Posterior vena cava (tissue), 2 donors: ENCODE measurements around the gene MYBPC3. TPM values are rescaled to one million over a fixed set of nuclear protein-coding genes. Genes with fewer than 3 reads are reported as not detected.

Experiments
- DNase-seq: peaks from one replicate; pipeline ENCODE4 v3.0.0-alpha.2; 2020; ENCODE audit warnings: low spot score
- intact Hi-C, 2 donors: fragments of 100-400 bp; cut with DNase I; formaldehyde crosslinking; loops; one replicate each; pipeline versions ENCODE4 v1.14.1 to v1.14.2; 2022 to 2023
- long read RNA-seq, 2 donors: library from polyadenylated mRNA; unstranded; transcript quantifications; one replicate each; pipeline ENCODE4 v2.0.0, GENCODE V29; 2020 to 2021
- total RNA-seq, 2 donors: library from RNA; stranded (reverse); fragmentation: NEBNext Ultra II Directional; extraction: Animal tissue kit (Norgen Biotek cat#: 25700); gene quantifications; one replicate each; pipeline ENCODE4 v1.2.1, GENCODE V29; 2021
- donor health status: DM: yes; HTN: yes; CAD: no.
- donor health status: DM: yes; HTN: yes; CAD: no.

The MYBPC3 gene
- under 1 TPM; 0.19 to 0.37 TPM for total RNA-seq
- long read RNA-seq, donor 1, partial matches to known transcripts, result 1 of 1 reads
- long read RNA-seq, donor 1, other reads (novel, unspliced or antisense), result 0 of 1 reads
- long read RNA-seq, donor 2, result 0 reads

- intact Hi-C loops, result loop anchor here in 1 of 2 donors (10.0 kb wide), 1 partner anchor 178 kb away; the partner anchor contains the start of gene ARFGAP2
- DNase-seq, result no peak
Observed at GRCh38 chr11:47352556-47352955, at the start of gene MYBPC3. Gene MYBPC3, minus strand, starts transcription at chr11:47352702. Its CDS starts 55 bp downstream, at chr11:47352647.

DNA sequence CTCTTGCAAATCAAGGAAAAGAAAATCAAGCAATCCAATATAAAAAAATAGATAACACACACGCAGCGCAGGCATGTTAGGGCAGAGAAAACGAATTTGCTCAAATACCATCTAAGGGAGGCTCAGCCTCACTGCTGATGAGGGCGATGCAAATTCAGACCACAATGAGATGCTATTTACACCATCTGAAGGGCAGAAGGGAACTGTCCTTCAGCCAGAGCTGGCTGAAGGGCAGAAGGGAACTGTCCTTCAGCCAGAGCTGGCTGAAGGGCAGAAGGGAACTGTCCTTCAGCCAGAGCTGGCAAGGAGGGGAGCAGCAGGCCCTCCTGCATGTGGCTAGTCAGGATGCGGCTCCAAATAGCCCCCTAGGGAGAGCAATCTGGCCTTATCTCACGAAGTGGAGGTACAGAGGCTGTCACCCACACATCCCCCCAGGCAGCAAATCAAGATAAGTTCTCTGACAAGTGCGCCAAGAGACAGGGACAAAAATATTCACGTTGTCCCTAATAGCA is 48.3 kb upstream of the MYBPC3 start:
- intact Hi-C loops, result no loop called here

DNA sequence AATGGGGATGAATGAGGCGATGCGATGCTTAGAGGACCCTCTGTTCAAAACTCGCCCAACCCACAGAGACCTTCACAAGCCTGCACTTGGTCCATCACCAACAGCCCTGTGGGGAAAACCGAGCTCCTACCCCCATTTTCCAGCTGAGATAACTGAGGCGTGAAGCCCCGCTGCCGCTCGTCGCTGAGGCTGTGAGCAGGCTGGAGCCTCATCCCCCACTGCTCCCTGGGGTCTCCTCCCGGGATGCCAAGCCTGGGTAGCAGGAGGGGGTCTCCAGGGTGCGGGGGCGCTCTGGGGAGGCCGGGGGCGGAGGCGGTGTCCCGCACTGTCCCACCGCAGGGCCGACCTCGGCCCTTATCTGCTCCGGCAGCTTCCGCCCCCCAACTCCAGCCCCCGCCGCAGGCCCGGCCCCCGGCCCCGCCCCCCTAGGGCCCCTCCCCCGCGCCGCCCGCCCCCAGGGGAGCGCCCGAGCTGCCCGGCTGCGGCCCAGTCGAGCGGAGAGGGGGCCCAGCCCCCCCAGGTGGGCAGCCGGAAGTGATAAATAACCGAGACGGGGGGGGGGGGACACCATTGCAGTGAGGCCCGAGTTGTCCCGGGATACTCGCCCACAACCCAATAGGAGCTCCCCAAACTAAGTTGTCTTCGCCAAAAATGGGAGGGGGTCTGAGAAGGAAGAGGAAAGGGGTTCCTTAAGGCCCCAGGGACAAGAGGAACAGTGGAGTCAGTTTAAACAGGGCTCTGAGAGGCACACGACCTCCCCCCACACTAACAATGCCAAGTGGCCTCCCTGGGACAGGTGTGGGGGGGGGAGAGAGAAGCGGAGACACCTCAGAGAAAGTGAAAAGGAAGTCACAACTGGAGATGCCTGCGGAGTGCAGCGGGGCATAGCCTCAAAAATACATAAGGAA is 47.6 kb upstream of the MYBPC3 start:
- DNase-seq, result no peak
- intact Hi-C loops, result no loop called here

More for the DNA sequence above, 48.3 kb upstream of the MYBPC3 start:
- no peak for DNase-seq

DNA sequence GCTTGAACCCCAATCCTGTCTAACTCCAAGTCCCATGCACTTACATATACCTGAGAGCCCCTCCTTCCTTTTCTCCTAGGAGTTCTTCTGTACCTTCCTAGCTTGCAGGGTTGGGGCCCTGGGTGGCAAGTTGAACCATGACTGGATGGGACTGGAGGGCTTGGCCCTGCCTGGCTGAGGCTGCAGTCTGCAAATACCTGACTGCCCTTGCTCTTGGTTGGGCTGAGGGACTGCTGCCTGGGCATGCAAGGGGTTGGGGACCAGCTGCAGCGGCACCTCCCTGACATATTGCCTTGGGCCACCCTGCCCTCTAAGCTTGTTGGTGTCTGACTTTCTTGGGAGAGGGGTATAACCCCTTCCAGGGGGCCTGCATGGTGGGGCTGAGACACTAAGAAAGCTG is 46.0 kb upstream of the MYBPC3 start:
- no peak for DNase-seq
- intact Hi-C loops, result no loop called here

- no peak for DNase-seq
Observed at GRCh38 chr11:47398011-47398410, 45.5 kb upstream of the MYBPC3 start.

DNA sequence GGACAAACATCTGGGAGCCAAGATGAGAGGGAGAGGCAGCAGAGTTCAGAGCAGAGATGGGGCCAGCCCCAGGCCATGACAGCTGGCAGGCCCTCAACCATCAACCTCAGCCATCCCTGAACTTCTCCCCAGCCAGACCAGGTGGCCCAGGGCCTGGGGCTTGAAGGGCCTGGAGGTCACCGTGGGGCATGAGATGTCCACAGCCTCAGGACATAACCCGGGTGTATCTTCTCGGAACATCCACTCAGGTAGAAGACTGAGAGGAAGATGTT is 43.5 kb upstream of the MYBPC3 start:
- no peak for DNase-seq
- intact Hi-C loops, result no loop called here

More at GRCh38 chr11:47398011-47398410, 45.5 kb upstream of the MYBPC3 start:
- intact Hi-C loops, result no loop called here

- intact Hi-C loops, result no loop called here
- peak; percentile 76 for DNase-seq
Observed at GRCh38 chr11:47395223-47396048, 42.9 kb upstream of the MYBPC3 start.

DNA sequence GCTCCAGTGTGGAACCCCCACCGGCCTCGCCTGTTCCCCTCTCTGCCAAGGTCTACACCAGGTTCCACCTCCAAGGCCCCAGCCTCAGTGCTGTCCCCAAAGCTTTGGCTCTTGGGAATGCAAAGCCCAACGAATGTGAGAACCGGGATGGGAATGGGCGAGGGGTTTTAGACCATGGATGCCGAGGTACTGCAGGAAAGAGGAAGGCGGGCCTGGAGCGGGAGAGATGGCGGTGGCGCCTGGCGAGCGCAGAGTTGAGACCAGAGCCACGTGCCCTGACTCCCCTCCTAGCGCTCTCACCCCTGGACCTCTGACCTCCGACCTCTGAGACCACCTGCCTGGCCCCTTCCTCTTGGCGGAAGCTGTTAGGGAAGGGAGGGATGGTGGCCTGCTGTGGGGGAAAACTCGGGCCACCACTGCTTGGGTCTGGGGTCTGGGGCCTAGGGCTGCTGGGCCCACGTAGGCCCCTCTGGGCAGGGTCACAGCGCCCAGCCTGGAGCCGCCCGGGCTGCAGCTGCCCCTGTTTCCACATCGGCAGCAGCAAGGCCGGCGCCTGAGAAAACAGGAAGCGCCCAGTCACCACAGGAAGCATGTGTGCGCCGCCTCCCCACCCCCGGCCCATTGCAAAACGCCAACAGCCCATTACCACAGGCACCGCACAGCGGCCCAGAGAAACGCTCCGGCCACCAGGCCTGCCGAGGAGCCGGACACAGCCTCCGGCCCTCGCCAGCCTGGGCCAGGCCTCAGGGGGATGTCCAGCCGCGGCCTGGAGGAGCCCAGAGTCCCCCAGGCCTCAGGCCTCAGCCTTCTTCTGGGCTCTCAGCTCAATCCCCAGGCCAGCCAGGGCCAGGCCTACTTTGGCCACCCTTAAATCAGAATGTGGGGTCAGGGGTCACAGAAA is 42.1 kb upstream of the MYBPC3 start:
- intact Hi-C loops, result no loop called here
- peak; percentile 92 for DNase-seq

GRCh38 chr11:47394050-47394321 is 41.5 kb upstream of the MYBPC3 start:
- DNase-seq, result peak; percentile 82
- intact Hi-C loops, result no loop called here

DNA sequence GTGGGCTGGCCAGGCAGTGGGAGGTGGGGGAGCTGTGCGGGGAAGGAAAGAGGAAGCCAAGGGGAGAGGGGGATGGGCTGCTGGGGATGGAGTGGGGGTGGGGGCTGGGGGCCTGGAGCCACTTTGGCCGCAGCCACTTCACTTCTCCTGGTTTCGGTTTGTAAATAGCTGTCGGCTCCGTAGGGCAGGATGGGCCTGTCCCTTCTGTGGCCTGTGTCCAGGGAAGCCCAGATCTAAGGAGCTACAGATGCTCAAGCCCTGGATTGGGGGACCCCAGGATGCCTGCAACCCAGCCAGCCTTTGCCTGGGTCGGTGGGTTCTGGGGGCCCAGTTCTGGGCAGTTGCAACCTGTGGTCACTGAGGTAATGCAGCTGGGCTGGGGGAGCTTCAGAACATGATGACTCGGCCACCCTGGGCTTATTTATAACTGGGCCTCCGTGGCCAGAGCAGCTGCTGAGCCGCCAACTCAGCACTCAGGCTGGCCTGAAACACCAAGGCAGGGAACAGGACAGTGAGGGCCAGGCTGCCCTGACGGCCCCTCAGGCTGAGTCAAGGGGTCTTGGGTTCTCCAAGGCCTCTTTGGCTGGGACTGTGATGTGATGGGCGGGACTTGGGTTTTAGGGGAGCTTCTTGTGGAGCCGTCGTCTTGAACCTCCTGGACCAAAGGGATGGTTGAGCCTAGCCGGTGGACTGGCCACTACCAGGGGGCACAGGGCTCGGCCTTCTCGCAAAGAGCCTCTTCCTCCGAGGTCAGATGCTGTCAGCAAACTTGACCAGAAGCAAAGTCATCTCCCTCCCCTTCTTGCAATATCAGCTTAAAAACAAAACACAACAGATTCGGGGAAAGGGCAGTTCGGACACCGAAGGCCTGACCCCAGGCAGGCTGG is 40.9 kb upstream of the MYBPC3 start:
- DNase-seq, result peak; percentile 86
- intact Hi-C loops, result no loop called here

GRCh38 chr11:47392546-47393162 is 40.2 kb upstream of the MYBPC3 start:
- peak; percentile 66 for DNase-seq
- intact Hi-C loops, result no loop called here

DNA sequence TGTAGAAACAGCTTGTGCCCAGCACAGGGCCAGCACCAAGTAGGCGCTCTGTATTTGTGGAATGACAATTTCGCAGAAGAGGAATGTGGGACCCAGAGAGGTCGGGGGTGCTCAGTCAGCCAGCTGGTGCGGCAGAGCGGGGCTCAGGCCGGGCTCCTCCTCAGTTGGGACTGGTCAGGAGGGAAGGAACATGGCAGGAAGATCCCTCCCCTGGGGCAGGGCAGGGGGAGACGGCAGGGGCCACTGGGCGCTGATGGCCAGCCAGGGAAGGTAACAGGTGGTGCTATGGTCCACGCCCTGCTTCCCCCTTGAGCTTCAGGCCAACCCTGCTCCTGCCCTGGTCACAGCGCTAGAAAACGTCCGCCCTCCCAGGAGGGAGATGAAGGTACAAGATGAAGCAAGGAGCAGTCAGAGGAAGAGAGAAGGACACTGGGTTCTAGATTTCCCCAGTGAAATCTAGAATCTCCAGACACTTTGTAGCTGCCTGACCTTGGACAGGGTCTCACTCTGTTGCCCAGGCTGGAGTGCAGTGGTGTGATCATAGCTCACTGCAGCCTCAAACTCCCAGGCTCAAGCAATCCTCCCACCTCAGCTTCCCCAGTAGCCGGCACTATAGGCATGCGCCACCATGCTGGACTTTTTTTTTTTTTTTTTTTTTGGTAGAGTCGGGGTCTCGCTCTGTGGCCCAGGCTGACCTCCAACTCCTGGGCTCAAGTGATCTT is 39.4 kb upstream of the MYBPC3 start:
- DNase-seq, result peak; percentile 81
- intact Hi-C loops, result no loop called here

GRCh38 chr11:47391077-47391583 is 38.6 kb upstream of the MYBPC3 start:
- intact Hi-C loops, result no loop called here
- peak; percentile 87 for DNase-seq

DNA sequence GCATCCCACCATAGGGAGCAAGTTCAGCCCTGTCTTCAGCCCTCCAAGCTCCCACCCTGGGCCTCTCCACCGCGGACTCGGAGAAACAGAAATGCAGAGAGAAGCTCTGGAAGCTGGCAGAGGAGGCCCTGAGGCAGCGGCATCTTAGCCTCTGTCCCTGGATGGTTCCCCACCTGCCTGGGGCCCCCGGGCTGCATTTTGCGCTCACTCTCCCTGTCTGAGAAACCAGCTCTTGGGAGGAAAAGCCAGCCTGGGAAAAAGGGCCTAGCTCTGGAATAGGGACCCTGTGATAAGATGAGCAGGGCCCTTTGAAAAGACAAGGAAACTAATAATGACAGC is 37.9 kb upstream of the MYBPC3 start:
- peak; percentile 47 for DNase-seq
- intact Hi-C loops, result no loop called here

DNA sequence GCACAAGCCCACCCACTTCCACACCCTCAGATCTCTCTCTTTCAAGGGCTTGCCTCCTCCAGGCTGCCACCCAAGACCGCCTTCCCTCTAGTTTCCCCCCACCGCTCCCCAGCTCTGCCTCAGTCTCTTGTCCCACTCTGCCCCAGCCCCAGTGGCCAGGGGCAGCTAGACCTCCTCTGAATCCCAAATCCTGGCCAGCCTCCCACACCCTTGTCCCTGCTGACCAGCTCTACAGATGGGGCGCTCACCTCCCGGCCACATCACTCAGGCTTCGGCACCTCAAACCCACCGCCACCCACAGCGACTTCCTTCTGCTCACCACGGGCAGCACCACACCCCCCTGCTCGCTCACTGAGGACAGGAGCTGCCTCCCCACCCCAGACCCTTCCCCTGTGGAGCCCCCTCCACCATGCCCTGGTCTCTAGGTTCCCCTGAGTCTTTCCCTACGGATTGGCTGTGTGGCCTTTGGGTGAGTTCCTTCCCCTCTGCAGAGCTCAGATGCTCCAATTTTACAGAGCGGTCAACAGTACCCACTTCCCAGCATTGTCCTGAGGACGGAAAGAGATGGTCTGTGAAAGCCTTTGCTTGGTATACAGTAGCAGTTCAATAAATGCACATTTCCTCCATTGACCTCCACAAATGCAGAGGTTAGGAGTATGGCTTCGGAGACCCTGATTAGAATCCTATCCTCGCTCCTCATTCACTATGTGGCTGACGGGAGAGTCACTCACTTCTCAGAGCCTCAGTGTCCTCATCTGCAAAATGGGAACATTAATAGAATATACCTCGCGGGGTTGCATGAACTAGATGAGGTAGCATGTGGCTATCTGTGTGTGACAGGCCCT is 37.3 kb upstream of the MYBPC3 start:
- peak; percentile 81 for DNase-seq
- intact Hi-C loops, result no loop called here
